Common myeloid progenitor, CD34-positive (primary cell): Measurements from ENCODE around the gene A3GALT2.

ENCODE experiments used
- CTCF ChIA-PET: fragments of 350-600 bp; sonication (Branson Sonifier 250); formaldehyde crosslinking; loops from one replicate; lab custom pipeline; 2021; ENCODE audit warnings: antibody characterized with exemption; lab: Charles Lee
- POLR2A ChIA-PET: fragments of 350-600 bp; sonication (Branson Sonifier 250); formaldehyde crosslinking; loops from one replicate; lab custom pipeline; 2021; ENCODE audit warnings: antibody characterized with exemption; lab: Charles Lee
- DNase-seq, 3 donors: peaks; one replicate each; pipeline versions ENCODE4 v3.0.0 to v3.0.0-alpha.2; 2013
- H3K27ac ChIP-seq, 2 experiments: 1 replicate in 1 of 2; 2 replicates in 1 of 2; pipeline ENCODE4 v1.7.0; 2013; ENCODE audit warnings: inconsistent platforms in 2 of 2, low read length in 2 of 2, mild to moderate bottlenecking in 2 of 2, low read depth in 1 of 2, moderate library complexity in 1 of 2; ENCODE audit not compliant: severe bottlenecking in 2 of 2, insufficient read depth in 1 of 2, poor library complexity in 1 of 2
- H3K27me3 ChIP-seq, 5 experiments: replicated peaks in 2 of 5; 1 replicate in 3 of 5; 2 replicates in 2 of 5; pipeline versions ENCODE4 v1.6.1 to v1.7.0; 2013; ENCODE audit warnings: low read length in 4 of 5, mild to moderate bottlenecking in 2 of 5, moderate library complexity in 2 of 5, inconsistent platforms in 1 of 5; ENCODE audit not compliant: insufficient read depth in 5 of 5, control insufficient read depth in 4 of 5
- H3K36me3 ChIP-seq, 4 experiments: 1 replicate in 2 of 4; 2 replicates in 2 of 4; pipeline versions ENCODE4 v1.6.1 to v1.7.0; 2013; ENCODE audit warnings: low read length in 3 of 4, control low read depth in 1 of 4, mild to moderate bottlenecking in 1 of 4; ENCODE audit not compliant: control insufficient read depth in 4 of 4, insufficient read depth in 4 of 4
- H3K4me1 ChIP-seq, 4 experiments: 1 replicate in 3 of 4; 2 replicates in 1 of 4; pipeline versions ENCODE4 v1.6.1 to v1.7.1; 2013; ENCODE audit warnings: low read length in 3 of 4, mild to moderate bottlenecking in 3 of 4, control low read depth in 1 of 4, inconsistent platforms in 1 of 4, moderate library complexity in 1 of 4; ENCODE audit not compliant: control insufficient read depth in 4 of 4, insufficient read depth in 4 of 4; ENCODE audit errors: control extremely low read depth in 1 of 4
- H3K4me3 ChIP-seq, 7 experiments: 1 replicate in 4 of 7; 2 replicates in 3 of 7; pipeline versions ENCODE4 v1.5.1 to v1.7.0; 2013; ENCODE audit warnings: mild to moderate bottlenecking in 7 of 7, low read length in 6 of 7, moderate library complexity in 6 of 7, inconsistent platforms in 2 of 7, low read depth in 2 of 7, control low read depth in 1 of 7; ENCODE audit not compliant: insufficient read depth in 4 of 7, control insufficient read depth in 1 of 7; ENCODE audit errors: extremely low read depth in 1 of 7
- H3K9me3 ChIP-seq, 5 experiments: 1 replicate in 4 of 5; 2 replicates in 1 of 5; pipeline versions ENCODE4 v1.6.1 to v1.7.1; 2013; ENCODE audit warnings: low read length in 4 of 5, mild to moderate bottlenecking in 2 of 5, inconsistent platforms in 1 of 5, low read depth in 1 of 5, moderate library complexity in 1 of 5; ENCODE audit not compliant: control insufficient read depth in 4 of 5, insufficient read depth in 2 of 5; ENCODE audit errors: control extremely low read depth in 1 of 5
- WGBS: methylation state at CpG from one replicate; pipeline ENCODE4 v1.1.5; 2013; ENCODE audit not compliant: insufficient coverage; 5-methylcytosine and 5-hydroxymethylcytosine counted together

The A3GALT2 gene

GRCh38 chr1:33324677-33325575, 4.0 kb upstream of the A3GALT2 start:
- no peaks in the 10 kb centered on the region for H3K9me3 ChIP-seq
- no peaks in the 10 kb centered on the region for H3K27me3 ChIP-seq
- no peak for DNase-seq
- CTCF ChIA-PET, result interaction anchor here (2.3 kb wide), 1 partner anchor 29 kb away, joined by 7 read pairs; no protein-coding TSS in a partner anchor
- no peak overlapping the region for H3K4me3 ChIP-seq
- H3K27ac ChIP-seq, result no peak overlapping the region
- peaks cover 0 to 3% (median 0%) of the 10 kb centered on the region in 4 experiments for H3K4me1 ChIP-seq
- 94% methylated on average over 21 of the region's 22 CpGs for WGBS
- peaks cover 41 to 72% (median 60%) of the 10 kb centered on the region in 4 experiments for H3K36me3 ChIP-seq
- POLR2A ChIA-PET, result no interaction called here

GRCh38 chr1:33323663-33324477, 3.0 kb upstream of the A3GALT2 start:
- Histone ChIP-seq H3K9me3 (no peaks in the 10 kb centered on the region), H3K4me1 (peaks cover 0 to 3% (median 0%) of the 10 kb centered on the region in 4 experiments), H3K27ac (no peak overlapping the region), H3K4me3 (no peak overlapping the region), H3K27me3 (no peaks in the 10 kb centered on the region), H3K36me3 (peaks cover 35 to 61% (median 50%) of the 10 kb centered on the region in 4 experiments)
- no peak for DNase-seq
- CTCF ChIA-PET, result interaction anchor here (1.0 to 2.3 kb wide), 3 partner anchors 26 to 41 kb away, joined by 3 to 7 read pairs (median 4); no protein-coding TSS in a partner anchor
- WGBS, result 90% methylated on average over 8 of the region's 14 CpGs
- POLR2A ChIA-PET, result interaction anchor here (0.5 kb wide), 1 partner anchor 45 kb away, joined by 3 read pairs; no protein-coding TSS in a partner anchor

- no peaks in the 10 kb centered on the region for H3K9me3 ChIP-seq
- 95% methylated on average over 9 of the region's 10 CpGs for WGBS
- no peaks in the 10 kb centered on the region for H3K27me3 ChIP-seq
- ChIA-PET POLR2A (interaction anchor here (0.5 kb wide), 1 partner anchor 44 kb away, joined by 3 read pairs; no protein-coding TSS in a partner anchor), CTCF (interaction anchor here (1.0 to 2.3 kb wide), 3 partner anchors 25 to 42 kb away, joined by 3 to 7 read pairs (median 4); no protein-coding TSS in a partner anchor)
- no peak overlapping the region for H3K4me3 ChIP-seq
- no peak overlapping the region for H3K27ac ChIP-seq
- no peak for DNase-seq
- no peaks in the 10 kb centered on the region for H3K4me1 ChIP-seq
- peaks cover 29 to 53% (median 44%) of the 10 kb centered on the region in 4 experiments for H3K36me3 ChIP-seq
Measured at GRCh38 chr1:33322870-33323585, 2.1 kb upstream of the A3GALT2 start.

- H3K27me3 ChIP-seq, result no peaks in the 10 kb centered on the region
- ChIA-PET POLR2A (no interaction called here), CTCF (no interaction called here)
- WGBS, result 96% methylated on average over 4 of the region's 6 CpGs
- no peak overlapping the region for H3K4me3 ChIP-seq
- no peak for DNase-seq
- H3K36me3 ChIP-seq, result peaks cover 21 to 44% (median 38%) of the 10 kb centered on the region in 4 experiments
- H3K27ac ChIP-seq, result no peak overlapping the region
- peaks cover 0 to under 1% (median 0%) of the 10 kb centered on the region in 4 experiments for H3K4me1 ChIP-seq
- no peaks in the 10 kb centered on the region for H3K9me3 ChIP-seq
Measured at GRCh38 chr1:33322109-33322508, 1.2 kb upstream of the A3GALT2 start.

DNA sequence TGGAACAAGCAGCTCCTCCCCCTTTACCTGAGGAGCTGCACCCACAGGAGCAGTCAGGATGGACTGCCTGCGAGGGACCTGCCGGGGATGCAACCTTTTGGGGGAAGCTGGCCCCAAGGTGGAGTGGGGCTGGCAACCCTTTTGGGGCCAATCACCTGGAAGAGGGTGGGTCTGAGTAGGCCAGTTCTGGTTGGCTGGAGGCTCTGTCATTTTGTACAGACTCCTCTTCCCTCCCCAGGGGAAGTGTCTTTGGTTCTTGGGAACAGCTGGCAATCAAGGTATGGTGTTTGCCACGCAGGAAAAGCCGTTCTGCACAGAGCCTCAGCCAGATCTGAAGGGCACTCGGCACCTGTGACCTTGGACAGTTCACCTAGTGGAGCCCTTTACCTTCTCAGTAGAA, 280 bp upstream of the A3GALT2 start:
- Histone ChIP-seq H3K27ac (no peak overlapping the region), H3K4me3 (no peak overlapping the region), H3K27me3 (no peaks in the 10 kb centered on the region), H3K36me3 (peaks cover 17 to 36% (median 30%) of the 10 kb centered on the region in 4 experiments), H3K4me1 (peaks cover 0 to 4% (median 0%) of the 10 kb centered on the region in 4 experiments), H3K9me3 (no peaks in the 10 kb centered on the region)
- ChIA-PET POLR2A (no interaction called here), CTCF (interaction anchor here (1.1 to 1.9 kb wide), 4 partner anchors 9 to 25 kb away, joined by 3 to 10 read pairs (median 4); no protein-coding TSS in a partner anchor)
- DNase-seq, result no peak
- WGBS, result 91% methylated on average over 4 of the region's 5 CpGs

DNA sequence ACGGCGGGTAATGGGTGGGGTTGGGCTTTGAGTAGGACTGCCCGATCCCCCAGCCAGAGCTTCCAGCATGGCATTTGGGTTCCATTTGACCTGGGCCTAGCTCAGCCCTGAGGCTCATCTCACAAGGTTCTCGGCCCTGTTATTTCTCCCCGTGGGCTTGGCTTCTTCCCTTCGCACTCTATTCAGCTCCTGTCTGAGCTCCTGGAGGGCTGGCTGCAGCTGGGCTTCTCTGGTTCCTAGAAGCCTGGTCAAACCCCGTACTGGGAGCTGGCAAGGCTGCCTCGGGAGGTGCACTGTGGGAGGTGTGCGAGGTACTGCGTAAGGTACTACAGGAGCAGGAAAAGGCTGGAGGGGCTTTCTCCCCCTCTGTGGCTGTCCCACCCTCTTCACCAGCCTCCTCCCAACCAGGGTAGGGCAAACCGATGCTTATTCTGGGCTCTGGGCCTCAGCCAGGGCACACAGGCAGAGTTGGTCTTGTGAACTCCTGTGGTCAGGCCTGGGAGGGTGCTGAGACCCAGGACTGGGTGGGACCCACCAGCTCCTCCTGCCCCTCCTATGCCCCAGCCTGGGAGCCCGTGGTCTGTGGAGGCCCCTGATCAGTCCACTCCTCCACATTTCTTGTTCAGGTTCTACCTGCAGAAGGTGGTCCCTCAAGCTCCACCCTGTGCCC, 814 bp downstream of the A3GALT2 start:
- Histone ChIP-seq H3K9me3 (no peaks in the 10 kb centered on the region), H3K27ac (no peak overlapping the region), H3K4me1 (peaks cover 0 to 4% (median 0%) of the 10 kb centered on the region in 4 experiments), H3K27me3 (no peaks in the 10 kb centered on the region), H3K4me3 (no peak overlapping the region), H3K36me3 (peaks cover 12 to 25% (median 20%) of the 10 kb centered on the region in 4 experiments)
- no peak for DNase-seq
- POLR2A ChIA-PET, result no interaction called here
- WGBS, result 98% methylated on average over 10 of the region's 12 CpGs
- CTCF ChIA-PET, result interaction anchor here (1.0 to 1.9 kb wide), 6 partner anchors 10 to 136 kb away, joined by 3 to 10 read pairs (median 4); no protein-coding TSS in a partner anchor
